Endodermal cell (in vitro differentiated cells): ENCODE data around the gene PTX4. TPM values are rescaled to one million over a fixed set of nuclear protein-coding genes. Genes with fewer than 3 reads are reported as not detected.

Source experiments
- DNase-seq: peaks from one replicate; pipeline ENCODE4 v3.0.0-alpha.2; 2017
- H3K27ac ChIP-seq: 2 replicates; pipeline ENCODE4 v1.5.1; 2013; ENCODE audit warnings: mild to moderate bottlenecking, low read depth, low read length, moderate library complexity
- H3K27me3 ChIP-seq: 2 replicates; pipeline ENCODE4 v1.6.1; 2013; ENCODE audit warnings: mild to moderate bottlenecking, low read length, moderate library complexity; ENCODE audit not compliant: insufficient read depth, control insufficient read depth, poor library complexity, severe bottlenecking
- H3K36me3 ChIP-seq: 2 replicates; pipeline ENCODE4 v1.7.0; 2013; ENCODE audit warnings: mild to moderate bottlenecking, low read length, moderate library complexity; ENCODE audit not compliant: control insufficient read depth, insufficient read depth
- H3K4me1 ChIP-seq: one replicate; pipeline ENCODE4 v1.7.0; 2013; ENCODE audit warnings: low read length; ENCODE audit not compliant: control insufficient read depth, insufficient read depth
- H3K4me3 ChIP-seq: 2 replicates; pipeline ENCODE4 v1.5.1; 2013; ENCODE audit warnings: mild to moderate bottlenecking, low read length, moderate library complexity
- H3K9ac ChIP-seq: 2 replicates; pipeline ENCODE4 v1.6.1; 2013; ENCODE audit warnings: mild to moderate bottlenecking, low read length, moderate library complexity; ENCODE audit not compliant: poor library complexity, severe bottlenecking; ENCODE audit errors: extremely low read depth
- H3K9me3 ChIP-seq: 2 replicates; pipeline ENCODE4 v1.6.1; 2013; ENCODE audit warnings: mild to moderate bottlenecking, low read length, moderate library complexity; ENCODE audit not compliant: control insufficient read depth
- H3K27ac Mint-ChIP-seq: 2 replicates; pipeline ENCODE4 v1.8.0; 2020; ENCODE audit warnings: mixed read lengths
- H3K27me3 Mint-ChIP-seq: 2 replicates; pipeline ENCODE4 v1.8.0; 2021; ENCODE audit warnings: mild to moderate bottlenecking, mixed read lengths; ENCODE audit not compliant: insufficient read depth
- H3K36me3 Mint-ChIP-seq: 2 replicates; pipeline ENCODE4 v1.8.0; 2020; ENCODE audit warnings: low read depth, mixed read lengths
- H3K4me1 Mint-ChIP-seq: 2 replicates; pipeline ENCODE4 v1.8.0; 2020; ENCODE audit warnings: mixed read lengths
- H3K4me3 Mint-ChIP-seq: 2 replicates; pipeline ENCODE4 v1.8.0; 2020; ENCODE audit warnings: mild to moderate bottlenecking, moderate library complexity, mixed read lengths
- H3K9me3 Mint-ChIP-seq: 2 replicates; pipeline ENCODE4 v1.8.0; 2020; ENCODE audit warnings: mild to moderate bottlenecking, mixed read lengths
- CTCF ChIP-seq: fragments of 200-600 bp; sonication (generic); conservative IDR thresholded peaks from 2 replicates; pipeline ENCODE4 v1.5.0; 2021; ENCODE audit warnings: antibody characterized with exemption, mild to moderate bottlenecking
- WGBS, 2 experiments: methylation state at CpG; one replicate each; pipeline versions ENCODE4 v1.1.5 to v1.1.7; 2013; ENCODE audit warnings: missing lambda C conversion rate in 2 of 2, mixed read lengths in 1 of 2; ENCODE audit not compliant: insufficient coverage in 1 of 2, insufficient read length in 1 of 2; 5-methylcytosine and 5-hydroxymethylcytosine counted together
- total RNA-seq, 2 donors: library from RNA; stranded (reverse); fragmentation: NEBNext Ultra II Directional in 1 of 2; extraction: Animal tissue kit (Norgen Biotek cat#: 25700) in 1 of 2; gene quantifications; 2 replicates in 1 of 2; 3 replicates in 1 of 2; pipeline ENCODE4 v1.2.1, GENCODE V29; 2021

PTX4 gene
- total RNA-seq, 2 donors from 2014 or later, result not detected

GRCh38 chr16:1436731-1437355 lies 51.9 kb downstream of the PTX4 start:
- no peak overlapping the region for H3K27ac ChIP-seq
- Mint-ChIP-seq H3K36me3 (no peaks in the 10 kb centered on the region), H3K27ac (no peak overlapping the region), H3K4me3 (no peak overlapping the region), H3K4me1 (no peaks in the 10 kb centered on the region), H3K9me3 (no peaks in the 10 kb centered on the region), H3K27me3 (no peaks in the 10 kb centered on the region)
- H3K4me3 ChIP-seq, result no peak overlapping the region
- H3K9ac ChIP-seq, result no peak overlapping the region
- no peak for TF ChIP-seq CTCF
- H3K36me3 ChIP-seq, result no peaks in the 10 kb centered on the region
- no peaks in the 10 kb centered on the region for H3K9me3 ChIP-seq
- no peak for DNase-seq
- H3K4me1 ChIP-seq, result no peaks in the 10 kb centered on the region
- H3K27me3 ChIP-seq, result no peaks in the 10 kb centered on the region
- WGBS, 2 experiments, result 88 to 92% methylated on average over 29 to 47 of the region's 47 CpGs

- TF ChIP-seq CTCF, result no peak
- peak overlapping the region; percentile 75 for H3K27ac Mint-ChIP-seq
- Histone ChIP-seq H3K4me1 (no peaks in the 10 kb centered on the region), H3K4me3 (no peak overlapping the region), H3K36me3 (no peaks in the 10 kb centered on the region), H3K9ac (no peak overlapping the region), H3K27ac (no peak overlapping the region), H3K9me3 (no peaks in the 10 kb centered on the region), H3K27me3 (no peaks in the 10 kb centered on the region)
- DNase-seq, result peak; percentile 80
- WGBS, 2 experiments, result 86 to 87% methylated on average over 22 to 32 of the region's 32 CpGs
- no peaks in the 10 kb centered on the region for H3K9me3 Mint-ChIP-seq
- H3K4me1 Mint-ChIP-seq, result no peaks in the 10 kb centered on the region
- H3K27me3 Mint-ChIP-seq, result no peaks in the 10 kb centered on the region
- H3K4me3 Mint-ChIP-seq, result no peak overlapping the region
- no peaks in the 10 kb centered on the region for H3K36me3 Mint-ChIP-seq
These were observed 52.6 kb downstream of the PTX4 start for GRCh38 chr16:1435921-1436697.

Other genes with a start within 250 kb of the PTX4 start
- not detected for gene TPSAB1, start 248.2 kb downstream of the PTX4 start, total RNA-seq
- gene TPSD1, start 232.9 kb downstream of the PTX4 start, total RNA-seq, result not detected
- 100 to 1,000 TPM; 250 to 294 TPM for gene UBE2I, start 179.3 kb downstream of the PTX4 start, total RNA-seq
- gene BAIAP3, start 155.3 kb downstream of the PTX4 start, total RNA-seq, result 10 to 100 TPM; 25.0 to 43.5 TPM
- 10 to 100 TPM; 64.9 to 67.4 TPM for gene TSR3, start 137.1 kb downstream of the PTX4 start, total RNA-seq
- gene GNPTG, start 137.0 kb downstream of the PTX4 start, total RNA-seq, result 10 to 100 TPM; 34.0 to 38.4 TPM
- gene UNKL, start 74.2 kb downstream of the PTX4 start, total RNA-seq, result 10 to 100 TPM; 46.4 to 48.3 TPM
- gene UQCC4, start 68.2 kb downstream of the PTX4 start, total RNA-seq, result 10 to 100 TPM in 1 of 2 donors, 1 to 10 TPM in 1; 9.2 to 10.9 TPM
- under 1 TPM; 0.51 to 0.79 TPM for gene PERCC1, start 57.9 kb downstream of the PTX4 start, total RNA-seq
- 1 to 10 TPM; 1.9 to 2.2 TPM for gene CCDC154, start 44.4 kb downstream of the PTX4 start, total RNA-seq
- 10 to 100 TPM; 94.4 to 96.7 TPM for gene CLCN7, start 13.9 kb downstream of the PTX4 start, total RNA-seq
- 10 to 100 TPM; 85.0 to 91.7 TPM for gene TELO2, start 4.4 kb upstream of the PTX4 start, total RNA-seq
- gene TMEM204, start 44.7 kb upstream of the PTX4 start, total RNA-seq, result not detected
- gene IFT140, start 123.1 kb upstream of the PTX4 start, total RNA-seq, result 10 to 100 TPM; 43.0 to 58.9 TPM
- 10 to 100 TPM; 29.2 to 40.0 TPM for gene CRAMP1, start 123.4 kb upstream of the PTX4 start, total RNA-seq
- gene JPT2, start 189.3 kb upstream of the PTX4 start, total RNA-seq, result 100 to 1,000 TPM; 161 to 168 TPM
- 10 to 100 TPM; 76.0 to 84.0 TPM for gene MAPK8IP3, start 217.3 kb upstream of the PTX4 start, total RNA-seq